Osteocyte (in vitro differentiated cells): ENCODE data around the gene NCAPG. TPM values are rescaled to one million over a fixed set of nuclear protein-coding genes. Genes with fewer than 3 reads are reported as not detected.

ENCODE experiments used
- DNase-seq: peaks from one replicate; pipeline ENCODE4 v3.0.0; 2021; ENCODE audit warnings: mixed read lengths; ENCODE audit not compliant: unreplicated experiment; ENCODE audit errors: extremely low spot score
- H3K27ac Mint-ChIP-seq: one replicate; pipeline ENCODE4 v1.8.0; 2021; ENCODE audit warnings: mild to moderate bottlenecking, mixed read lengths; ENCODE audit not compliant: unreplicated experiment
- H3K27me3 Mint-ChIP-seq: one replicate; pipeline ENCODE4 v1.8.0; 2021; ENCODE audit warnings: mixed read lengths; ENCODE audit not compliant: unreplicated experiment
- H3K36me3 Mint-ChIP-seq: one replicate; pipeline ENCODE4 v1.8.0; 2021; ENCODE audit warnings: mixed read lengths; ENCODE audit not compliant: unreplicated experiment
- H3K4me1 Mint-ChIP-seq: one replicate; pipeline ENCODE4 v1.8.0; 2021; ENCODE audit warnings: mixed read lengths; ENCODE audit not compliant: unreplicated experiment
- H3K4me3 Mint-ChIP-seq: one replicate; pipeline ENCODE4 v1.8.0; 2021; ENCODE audit warnings: mild to moderate bottlenecking, moderate library complexity, mixed read lengths; ENCODE audit not compliant: unreplicated experiment
- H3K9me3 Mint-ChIP-seq: one replicate; pipeline ENCODE4 v1.8.0; 2021; ENCODE audit warnings: mixed read lengths; ENCODE audit not compliant: unreplicated experiment
- CTCF ChIP-seq: fragments of 200-600 bp; sonication (generic); IDR thresholded peaks from 2 replicates; pipeline ENCODE4 v1.5.0; 2021; ENCODE audit warnings: antibody characterized with exemption, mild to moderate bottlenecking, moderate library complexity
- total RNA-seq: library from RNA; stranded (reverse); gene quantifications from 2 replicates; pipeline ENCODE4 v1.2.1, GENCODE V29; 2021

Gene NCAPG
- total RNA-seq, 1 donor from 2014 or later = 9.6 TPM

- no peak for TF ChIP-seq CTCF
- Mint-ChIP-seq H3K4me1 (no peaks in the 10 kb centered on the region), H3K27me3 (no peaks in the 10 kb centered on the region), H3K36me3 (peaks cover 21% of the 10 kb centered on the region), H3K9me3 (peaks cover 9% of the 10 kb centered on the region), H3K27ac (no peak overlapping the region), H3K4me3 (no peak overlapping the region)
- DNase-seq = no peak
Measured at GRCh38 chr4:17867276-17867675, 56.5 kb downstream of the NCAPG start.

DNA sequence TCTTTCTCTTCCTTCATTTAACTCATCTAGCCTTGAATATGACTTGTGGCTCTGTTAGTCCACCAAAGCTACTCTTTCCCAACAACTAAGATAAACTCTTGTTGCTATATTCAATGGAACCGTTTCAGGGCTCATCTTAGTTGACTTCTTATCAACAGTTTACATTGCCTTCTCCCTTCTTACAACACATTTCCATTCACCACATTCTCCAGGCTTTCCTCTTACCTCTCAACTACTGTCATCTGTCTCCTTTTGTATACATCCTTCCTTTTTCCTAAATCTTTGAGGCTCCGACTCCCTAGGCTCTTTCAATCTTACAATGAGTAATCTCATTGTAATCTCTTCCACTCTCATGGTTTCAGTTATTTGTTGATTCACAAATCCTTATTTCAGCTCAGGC, 58.5 kb downstream of the NCAPG start:
- H3K36me3 Mint-ChIP-seq = peaks cover 13% of the 10 kb centered on the region
- no peak for TF ChIP-seq CTCF
- H3K9me3 Mint-ChIP-seq = no peaks in the 10 kb centered on the region
- H3K27me3 Mint-ChIP-seq = no peaks in the 10 kb centered on the region
- DNase-seq = no peak
- H3K4me3 Mint-ChIP-seq = no peak overlapping the region
- no peak overlapping the region for H3K27ac Mint-ChIP-seq
- no peaks in the 10 kb centered on the region for H3K4me1 Mint-ChIP-seq

DNA sequence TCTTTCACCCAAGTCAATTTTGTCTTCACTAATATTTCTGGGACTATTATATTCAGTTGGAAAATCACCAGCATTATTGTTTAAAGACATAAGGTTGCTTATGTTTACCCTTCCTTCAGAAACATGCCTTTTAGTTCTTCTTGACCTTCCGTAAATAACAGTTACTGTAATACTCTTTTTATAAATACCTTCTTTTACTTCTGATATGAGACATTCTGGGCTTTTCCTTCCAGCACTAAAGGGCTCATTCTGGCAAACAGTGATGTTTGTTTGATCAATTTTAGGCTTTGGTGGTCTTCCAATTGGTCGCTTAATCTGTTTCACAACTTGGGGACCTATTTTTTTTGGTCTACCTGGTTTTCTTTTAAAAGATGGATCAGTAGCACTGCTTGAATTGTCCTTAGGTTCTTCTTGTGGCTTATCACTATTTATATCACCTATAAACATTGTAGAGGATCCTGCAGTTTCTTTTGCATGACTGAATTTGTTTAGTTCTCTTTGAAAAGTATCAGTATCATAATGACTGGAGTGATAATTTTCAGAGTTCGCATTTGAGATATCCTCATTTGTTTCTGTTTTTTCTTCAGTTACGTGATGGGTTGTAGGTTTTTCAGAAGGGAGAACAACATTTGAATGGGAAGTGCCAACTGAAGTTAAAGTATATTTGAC, 64.8 kb downstream of the NCAPG start:
- no peaks in the 10 kb centered on the region for H3K4me1 Mint-ChIP-seq
- no peak for DNase-seq
- peaks cover 12% of the 10 kb centered on the region for H3K36me3 Mint-ChIP-seq
- no peak overlapping the region for H3K27ac Mint-ChIP-seq
- H3K27me3 Mint-ChIP-seq = no peaks in the 10 kb centered on the region
- no peak for TF ChIP-seq CTCF
- no peak overlapping the region for H3K4me3 Mint-ChIP-seq
- H3K9me3 Mint-ChIP-seq = peaks cover 14% of the 10 kb centered on the region

GRCh38 chr4:17876943-17877342, 66.2 kb downstream of the NCAPG start:
- Mint-ChIP-seq H3K36me3 (peaks cover 12% of the 10 kb centered on the region), H3K4me3 (no peak overlapping the region), H3K27ac (no peak overlapping the region), H3K9me3 (peaks cover 14% of the 10 kb centered on the region), H3K4me1 (no peaks in the 10 kb centered on the region), H3K27me3 (no peaks in the 10 kb centered on the region)
- DNase-seq = no peak
- no peak for TF ChIP-seq CTCF

- Mint-ChIP-seq H3K4me3 (no peak overlapping the region), H3K4me1 (no peaks in the 10 kb centered on the region), H3K27ac (no peak overlapping the region), H3K9me3 (peaks cover 14% of the 10 kb centered on the region), H3K36me3 (peaks cover 12% of the 10 kb centered on the region), H3K27me3 (no peaks in the 10 kb centered on the region)
- TF ChIP-seq CTCF = no peak
- DNase-seq = no peak
Measured at GRCh38 chr4:17877661-17878060, 66.9 kb downstream of the NCAPG start.
